Measurements from ENCODE around the gene CSGALNACT2.

DNA sequence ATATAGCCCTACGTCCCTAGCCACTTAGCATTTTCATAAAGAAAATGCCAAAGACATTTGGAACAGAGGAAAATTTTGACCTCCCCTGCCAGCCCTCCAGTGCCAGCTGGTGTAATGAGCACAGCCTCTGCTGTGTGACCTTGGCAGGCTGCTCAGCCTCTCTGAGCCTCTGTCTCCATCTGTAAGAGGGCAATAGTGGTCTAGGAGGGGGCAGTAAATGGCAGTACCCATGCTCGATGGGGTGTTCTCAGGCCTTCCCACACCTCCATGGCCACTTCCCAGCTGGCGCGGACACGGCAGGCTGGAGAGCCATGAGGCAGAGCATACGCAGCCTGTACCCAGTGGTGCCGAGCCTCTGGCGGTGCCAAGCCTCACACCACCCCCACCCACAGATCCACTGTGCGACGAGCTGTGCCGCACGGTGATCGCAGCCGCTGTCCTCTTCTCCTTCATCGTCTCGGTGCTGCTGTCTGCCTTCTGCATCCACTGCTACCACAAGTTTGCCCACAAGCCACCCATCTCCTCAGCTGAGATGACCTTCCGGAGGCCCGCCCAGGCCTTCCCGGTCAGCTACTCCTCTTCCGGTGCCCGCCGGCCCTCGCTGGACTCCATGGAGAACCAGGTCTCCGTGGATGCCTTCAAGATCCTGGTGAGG is 24.0 kb upstream of the CSGALNACT2 start:
- TF ChIP-seq, protein P1, sequence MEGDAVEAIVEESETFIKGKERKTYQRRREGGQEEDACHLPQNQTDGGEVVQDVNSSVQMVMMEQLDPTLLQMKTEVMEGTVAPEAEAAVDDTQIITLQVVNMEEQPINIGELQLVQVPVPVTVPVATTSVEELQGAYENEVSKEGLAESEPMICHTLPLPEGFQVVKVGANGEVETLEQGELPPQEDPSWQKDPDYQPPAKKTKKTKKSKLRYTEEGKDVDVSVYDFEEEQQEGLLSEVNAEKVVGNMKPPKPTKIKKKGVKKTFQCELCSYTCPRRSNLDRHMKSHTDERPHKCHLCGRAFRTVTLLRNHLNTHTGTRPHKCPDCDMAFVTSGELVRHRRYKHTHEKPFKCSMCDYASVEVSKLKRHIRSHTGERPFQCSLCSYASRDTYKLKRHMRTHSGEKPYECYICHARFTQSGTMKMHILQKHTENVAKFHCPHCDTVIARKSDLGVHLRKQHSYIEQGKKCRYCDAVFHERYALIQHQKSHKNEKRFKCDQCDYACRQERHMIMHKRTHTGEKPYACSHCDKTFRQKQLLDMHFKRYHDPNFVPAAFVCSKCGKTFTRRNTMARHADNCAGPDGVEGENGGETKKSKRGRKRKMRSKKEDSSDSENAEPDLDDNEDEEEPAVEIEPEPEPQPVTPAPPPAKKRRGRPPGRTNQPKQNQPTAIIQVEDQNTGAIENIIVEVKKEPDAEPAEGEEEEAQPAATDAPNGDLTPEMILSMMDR (IDR thresholded peaks at IDR 0.05), result no peak
- no peak for TF ChIP-seq POLR2AphosphoS5 (IDR thresholded peaks at IDR 0.05)
- TF ChIP-seq POLR2A (IDR thresholded peaks at IDR 0.05), result no peak
